Vagina (tissue), 2 donors: Measurements from ENCODE around the gene NBPF4. TPM values are rescaled to one million over a fixed set of nuclear protein-coding genes. Genes with fewer than 3 reads are reported as not detected.
"Not testable (repeated sequence)": the region's sequence is repeated elsewhere in the genome, so short reads cannot be mapped to it uniquely, and the experiment has no call there.

Experiments used
- DNase-seq, 2 donors: peaks; one replicate each; pipeline ENCODE4 v3.0.0-alpha.2; 2017; ENCODE audit errors: extremely low spot score in 2 of 2
- H3K27ac ChIP-seq: fragments of 200-600 bp; sonication (generic); one replicate; pipeline ENCODE4 v1.5.1; 2019
- H3K27me3 ChIP-seq: fragments of 200-600 bp; sonication (generic); one replicate; pipeline ENCODE4 v1.5.1; 2019
- H3K36me3 ChIP-seq, 2 donors: fragments of 200-600 bp; sonication (generic); one replicate each; pipeline ENCODE4 v1.5.1; 2017 to 2019
- H3K4me1 ChIP-seq: fragments of 200-600 bp; sonication (generic); one replicate; pipeline ENCODE4 v1.5.1; 2019
- H3K4me3 ChIP-seq, 2 donors: fragments of 200-600 bp; sonication (generic); 1 replicate in 1 of 2; 2 replicates in 1 of 2; pipeline ENCODE4 v1.5.1; 2016 to 2019
- H3K9me3 ChIP-seq: fragments of 200-600 bp; sonication (generic); one replicate; pipeline ENCODE4 v1.5.1; 2019
- POLR2A ChIP-seq, 2 donors: fragments of 450-650 bp; IDR thresholded peaks; one replicate each; pipeline ENCODE4 v1.6.1; 2017; ENCODE audit warnings: antibody characterized with exemption in 2 of 2, mild to moderate bottlenecking in 2 of 2, moderate library complexity in 2 of 2
- POLR2AphosphoS5 ChIP-seq, 2 donors: sonication (generic); formaldehyde crosslinking; IDR thresholded peaks; one replicate each; pipeline ENCODE4 v1.9.0; 2017; ENCODE audit warnings: antibody characterized with exemption in 2 of 2, mild to moderate bottlenecking in 2 of 2, low read depth in 1 of 2; ENCODE audit not compliant: insufficient read depth in 1 of 2
- intact Hi-C: fragments of 100-400 bp; cut with DNase I; formaldehyde crosslinking; loops from one replicate; pipeline ENCODE4 v1.15.1; 2023
- total RNA-seq: library from RNA; depleted of rRNA; stranded (reverse); fragments of >200 nt; gene quantifications from one replicate; pipeline ENCODE4 v1.2.3, GENCODE V29; 2016
- TF ChIP-seq, protein P1 (sequence below), 3 experiments: fragments of 450-650 bp in 2 of 3; fragments of 200-600 bp in 1 of 3; sonication (generic) in 1 of 3; IDR thresholded peaks; one replicate each; pipeline ENCODE4 v1.5.1; 2017 to 2019; ENCODE audit warnings: antibody characterized with exemption in 3 of 3, mild to moderate bottlenecking in 2 of 3, moderate library complexity in 2 of 3

The NBPF4 gene
- total RNA-seq, 1 donor from 2014 or later, result not detected

DNA sequence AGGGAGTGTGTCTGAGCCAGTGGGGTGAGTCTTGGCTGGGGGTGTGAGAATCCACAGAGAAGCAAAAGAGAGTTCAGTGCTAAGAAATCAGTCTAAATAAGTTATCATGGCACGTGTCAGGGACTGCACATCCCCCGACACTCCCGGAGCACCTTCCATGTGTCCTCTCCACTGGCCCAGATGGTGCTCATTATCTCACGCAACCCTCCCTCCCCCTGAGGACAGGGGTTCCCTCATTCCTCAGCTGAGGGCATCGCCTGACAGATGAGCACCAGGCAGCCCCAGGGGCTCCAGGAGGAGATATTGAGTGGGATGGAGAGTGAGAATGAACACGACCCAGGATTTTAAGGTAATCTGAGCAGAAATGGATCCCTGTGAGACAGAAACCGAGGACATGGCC lies 16.1 kb downstream of the NBPF4 start:
- H3K4me1 ChIP-seq, H3K27ac ChIP-seq, H3K4me3 ChIP-seq, H3K9me3 ChIP-seq, H3K36me3 ChIP-seq, intact Hi-C loops, H3K27me3 ChIP-seq, DNase-seq: not testable (repeated sequence)

DNA sequence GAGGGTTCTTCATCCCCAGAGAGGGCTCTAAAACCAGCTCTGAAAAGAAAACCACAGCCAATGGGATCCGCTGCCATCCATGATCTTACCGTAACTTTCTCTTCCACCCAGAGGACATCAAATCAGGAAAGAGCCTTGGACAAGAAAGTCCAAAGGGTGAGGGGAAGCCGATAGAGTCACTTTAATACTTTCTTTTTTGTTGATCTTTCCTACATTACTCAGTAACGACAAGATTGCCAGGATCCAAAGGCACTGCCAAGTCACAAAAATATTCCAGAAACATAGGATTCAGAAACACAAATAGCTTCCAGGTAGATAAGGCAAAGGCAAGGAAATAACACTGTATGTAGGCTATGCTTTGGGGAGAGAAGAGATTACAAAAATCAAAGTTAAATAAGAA lies 17.0 kb downstream of the NBPF4 start:
- H3K9me3 ChIP-seq, DNase-seq, H3K27ac ChIP-seq, H3K4me3 ChIP-seq, H3K27me3 ChIP-seq, H3K4me1 ChIP-seq, H3K36me3 ChIP-seq, intact Hi-C loops: not testable (repeated sequence)

DNA sequence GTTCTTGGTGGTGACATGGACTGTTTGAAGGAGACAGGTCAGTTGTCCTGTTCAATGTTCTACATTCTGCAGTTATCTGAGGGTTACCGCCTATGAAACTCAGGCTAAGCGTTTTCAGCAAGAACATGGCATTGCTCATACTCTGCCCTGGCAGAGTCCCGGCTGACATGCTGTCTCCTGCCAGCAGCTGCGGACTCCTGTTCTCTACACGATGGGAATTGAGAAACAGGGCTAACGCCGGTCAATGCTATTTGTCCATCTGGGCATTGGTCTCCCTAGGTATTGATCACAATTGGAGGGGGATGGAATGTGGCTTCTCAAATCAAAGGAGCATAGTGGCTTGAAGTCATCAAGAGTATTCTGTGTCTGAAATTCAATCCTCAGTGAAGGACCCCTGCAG lies 20.6 kb downstream of the NBPF4 start:
- H3K4me1 ChIP-seq, H3K4me3 ChIP-seq, H3K36me3 ChIP-seq, DNase-seq, H3K27ac ChIP-seq, intact Hi-C loops, H3K9me3 ChIP-seq, H3K27me3 ChIP-seq: not testable (repeated sequence)

DNA sequence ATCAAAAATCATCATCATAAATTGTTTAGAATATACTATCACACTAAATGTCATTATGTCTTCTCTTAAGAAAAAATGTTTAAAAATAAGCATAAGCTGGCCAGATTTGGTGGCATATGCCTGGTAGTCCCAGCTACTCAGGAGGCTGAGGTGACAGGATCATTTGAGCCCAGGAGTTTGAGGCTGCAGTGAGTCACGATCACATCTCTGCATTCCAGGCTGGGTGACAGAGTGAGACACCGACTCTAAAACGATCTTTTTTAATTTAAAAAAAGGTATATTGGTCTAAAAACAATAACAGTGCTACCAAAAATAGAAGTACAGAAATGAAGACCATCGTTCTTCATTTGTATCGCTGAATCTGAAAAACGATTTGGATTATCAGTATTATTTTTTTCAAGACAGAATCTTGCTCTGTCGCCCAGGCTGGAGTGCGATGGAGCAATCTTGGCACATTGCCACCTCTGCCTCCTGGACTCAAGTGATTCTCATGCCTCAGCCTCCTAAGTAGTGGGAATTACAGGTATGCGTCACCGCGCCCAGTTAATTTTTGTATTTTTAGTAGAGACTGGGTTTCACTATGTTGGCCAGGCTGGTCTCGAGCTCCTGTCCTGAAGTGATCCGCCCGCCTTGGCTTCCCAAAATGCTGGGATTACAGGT lies 26.2 kb downstream of the NBPF4 start:
- H3K9me3 ChIP-seq, H3K36me3 ChIP-seq, H3K27me3 ChIP-seq, DNase-seq, H3K4me1 ChIP-seq, H3K27ac ChIP-seq, H3K4me3 ChIP-seq, intact Hi-C loops: not testable (repeated sequence)

DNA sequence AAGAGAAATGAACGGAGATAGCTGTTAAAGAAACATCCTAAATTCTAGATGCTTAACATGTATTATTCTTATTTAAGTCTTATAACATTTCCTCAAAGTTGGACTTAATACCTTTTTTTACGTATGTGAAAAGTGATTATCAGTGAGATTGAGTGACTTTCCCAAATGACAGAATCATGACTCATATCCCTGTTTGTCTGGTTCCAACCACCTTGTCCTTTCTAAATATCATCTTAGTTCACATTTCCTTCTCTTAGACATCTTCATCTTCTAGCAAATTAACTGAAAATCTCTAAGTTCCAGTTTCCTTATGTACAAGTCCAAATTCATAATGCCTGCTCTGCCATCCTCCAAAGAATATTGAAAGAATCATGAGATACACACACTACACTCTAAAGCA lies 26.9 kb downstream of the NBPF4 start:
- H3K27ac ChIP-seq, H3K4me3 ChIP-seq, H3K27me3 ChIP-seq, H3K9me3 ChIP-seq, DNase-seq, intact Hi-C loops, H3K36me3 ChIP-seq, H3K4me1 ChIP-seq: not testable (repeated sequence)

DNA sequence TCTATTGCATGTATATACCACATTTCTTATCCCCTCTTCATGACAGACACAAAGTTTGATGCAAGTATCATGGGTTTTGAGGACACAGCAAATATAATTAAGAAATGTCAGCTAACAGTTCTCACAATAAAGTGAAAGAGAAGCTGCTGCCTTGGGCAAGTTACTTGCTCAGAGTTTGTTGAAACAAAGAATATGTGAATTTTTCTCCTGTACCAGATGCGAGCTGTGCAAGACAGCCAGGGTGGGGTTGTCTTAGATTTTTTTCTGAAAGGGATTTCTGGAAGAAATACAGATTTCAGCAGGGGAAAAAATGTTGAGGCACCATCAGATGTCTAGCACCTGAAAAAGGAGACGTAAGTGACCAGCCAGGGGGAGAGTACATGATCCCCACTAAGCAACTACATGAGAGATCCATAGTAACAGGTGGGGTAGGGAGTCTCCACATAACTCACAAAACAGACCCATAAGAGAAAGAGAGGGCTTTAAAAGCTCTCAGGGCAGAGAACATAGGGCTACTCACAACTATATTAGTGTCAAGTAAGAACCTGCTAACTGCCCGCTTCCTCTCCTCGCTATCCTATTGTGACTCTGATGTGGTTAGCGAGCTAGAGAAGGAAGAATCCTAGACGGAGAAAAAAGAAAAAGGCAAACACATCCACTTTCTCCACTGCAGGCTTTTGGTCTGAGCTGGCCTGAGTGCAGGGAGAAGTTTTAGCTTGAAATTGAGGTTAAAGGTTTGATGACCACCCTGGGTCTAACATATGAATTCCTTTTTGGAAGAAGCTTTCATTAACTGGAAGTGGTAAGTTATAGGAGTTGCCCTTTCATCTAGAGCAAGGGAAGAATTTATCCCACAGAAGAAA lies 27.6 kb downstream of the NBPF4 start:
- H3K4me1 ChIP-seq, DNase-seq, H3K27me3 ChIP-seq, H3K4me3 ChIP-seq, H3K36me3 ChIP-seq, H3K9me3 ChIP-seq, intact Hi-C loops, H3K27ac ChIP-seq: not testable (repeated sequence)

DNA sequence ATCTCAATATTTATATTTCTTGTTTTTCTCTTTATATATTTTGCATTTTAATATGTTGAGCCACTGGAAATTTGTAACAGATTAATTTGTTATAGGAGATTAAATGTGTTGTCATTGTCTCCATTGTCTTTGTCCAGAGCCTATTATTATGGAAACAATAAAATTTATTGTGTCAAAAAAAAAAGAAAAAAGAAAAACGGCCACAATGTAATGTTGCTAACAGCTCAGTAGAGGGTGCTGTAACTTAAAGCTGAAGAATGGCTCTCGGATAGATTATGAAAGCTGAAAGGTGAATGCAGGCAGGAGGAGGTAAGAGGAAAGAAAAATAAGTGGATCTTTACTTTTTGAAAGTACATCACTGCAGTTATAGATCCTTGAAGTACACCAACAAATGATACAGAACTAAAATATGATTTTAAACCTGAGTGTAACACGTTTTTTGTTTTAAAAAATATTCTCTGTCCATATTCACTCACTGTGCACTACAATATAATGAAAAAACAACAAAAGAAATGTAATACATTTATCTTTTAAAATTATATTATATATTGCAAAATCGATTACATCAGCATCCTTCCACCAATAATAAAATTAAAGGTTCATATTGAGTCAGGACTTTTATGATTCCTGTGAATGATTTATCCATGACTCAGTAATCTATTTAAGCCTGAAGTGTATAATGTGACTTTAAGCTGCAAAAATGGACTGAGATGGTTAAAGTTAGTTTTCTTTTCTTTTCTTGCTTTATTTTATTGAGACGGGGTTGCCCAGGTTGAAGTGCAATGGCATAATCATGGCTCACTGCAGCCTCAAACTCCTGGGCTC lies 29.0 kb downstream of the NBPF4 start:
- not testable (repeated sequence) for DNase-seq

DNA sequence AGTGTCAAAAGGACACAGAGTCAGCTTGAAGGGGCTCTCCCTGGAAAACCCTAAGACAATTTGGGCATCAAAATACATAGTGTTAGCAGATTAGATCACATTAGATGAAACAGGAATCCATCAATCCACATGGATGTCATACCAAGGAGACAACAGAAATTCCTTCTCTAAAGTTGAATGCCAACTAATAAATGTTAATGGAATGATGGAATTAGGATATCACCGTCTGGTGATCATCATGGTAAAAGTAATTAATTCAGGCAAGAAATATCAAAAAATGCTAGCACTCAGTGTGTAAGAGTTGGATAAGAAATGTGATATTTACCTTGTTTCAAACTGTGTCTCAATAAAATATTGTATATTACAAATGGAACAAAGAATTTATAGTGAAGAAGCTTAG lies 32.9 kb downstream of the NBPF4 start:
- TF ChIP-seq, protein P1, sequence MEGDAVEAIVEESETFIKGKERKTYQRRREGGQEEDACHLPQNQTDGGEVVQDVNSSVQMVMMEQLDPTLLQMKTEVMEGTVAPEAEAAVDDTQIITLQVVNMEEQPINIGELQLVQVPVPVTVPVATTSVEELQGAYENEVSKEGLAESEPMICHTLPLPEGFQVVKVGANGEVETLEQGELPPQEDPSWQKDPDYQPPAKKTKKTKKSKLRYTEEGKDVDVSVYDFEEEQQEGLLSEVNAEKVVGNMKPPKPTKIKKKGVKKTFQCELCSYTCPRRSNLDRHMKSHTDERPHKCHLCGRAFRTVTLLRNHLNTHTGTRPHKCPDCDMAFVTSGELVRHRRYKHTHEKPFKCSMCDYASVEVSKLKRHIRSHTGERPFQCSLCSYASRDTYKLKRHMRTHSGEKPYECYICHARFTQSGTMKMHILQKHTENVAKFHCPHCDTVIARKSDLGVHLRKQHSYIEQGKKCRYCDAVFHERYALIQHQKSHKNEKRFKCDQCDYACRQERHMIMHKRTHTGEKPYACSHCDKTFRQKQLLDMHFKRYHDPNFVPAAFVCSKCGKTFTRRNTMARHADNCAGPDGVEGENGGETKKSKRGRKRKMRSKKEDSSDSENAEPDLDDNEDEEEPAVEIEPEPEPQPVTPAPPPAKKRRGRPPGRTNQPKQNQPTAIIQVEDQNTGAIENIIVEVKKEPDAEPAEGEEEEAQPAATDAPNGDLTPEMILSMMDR (IDR thresholded peaks at IDR 0.05), result no peak
- no peak for TF ChIP-seq POLR2A (IDR thresholded peaks at IDR 0.05)
- TF ChIP-seq POLR2AphosphoS5 (IDR thresholded peaks at IDR 0.05; ENCODE audit: insufficient read depth in 1 of 2, low read depth in 1 of 2), result no peak
- Histone ChIP-seq H3K4me3 (no peak overlapping the region), H3K36me3 (no peaks in the 10 kb centered on the region), H3K27ac (no peak overlapping the region), H3K9me3 (no peaks in the 10 kb centered on the region), H3K4me1 (no peaks in the 10 kb centered on the region), H3K27me3 (no peaks in the 10 kb centered on the region)
- no peak for DNase-seq
- intact Hi-C loops, result no loop called here

More for the DNA sequence above, 29.0 kb downstream of the NBPF4 start:
- H3K36me3 ChIP-seq, H3K27ac ChIP-seq, H3K4me1 ChIP-seq, intact Hi-C loops, H3K9me3 ChIP-seq, H3K4me3 ChIP-seq, H3K27me3 ChIP-seq: not testable (repeated sequence)
